Suppressor macrophage treated with lipopolysaccharide for 1 hour (primary cell): Measurements from ENCODE around the gene LRWD1.
"Not testable (repeated sequence)": the region's sequence is repeated elsewhere in the genome, so short reads cannot be mapped to it uniquely, and the experiment has no call there.

Source experiments
- DNase-seq, 3 donors: peaks; one replicate each; pipeline ENCODE4 v3.0.0-alpha.2; 2020 to 2022

LRWD1 gene

GRCh38 chr7:102444961-102445673 is 19.7 kb upstream of the LRWD1 start:
- DNase-seq = no peak

GRCh38 chr7:102445674-102446071 is 19.1 kb upstream of the LRWD1 start:
- DNase-seq = no peak

- no peak for DNase-seq
These were observed 18.2 kb upstream of the LRWD1 start for GRCh38 chr7:102446387-102447156.

GRCh38 chr7:102447311-102447710 is 17.5 kb upstream of the LRWD1 start:
- no peak for DNase-seq

GRCh38 chr7:102449136-102449535 is 15.6 kb upstream of the LRWD1 start:
- no peak for DNase-seq

DNA sequence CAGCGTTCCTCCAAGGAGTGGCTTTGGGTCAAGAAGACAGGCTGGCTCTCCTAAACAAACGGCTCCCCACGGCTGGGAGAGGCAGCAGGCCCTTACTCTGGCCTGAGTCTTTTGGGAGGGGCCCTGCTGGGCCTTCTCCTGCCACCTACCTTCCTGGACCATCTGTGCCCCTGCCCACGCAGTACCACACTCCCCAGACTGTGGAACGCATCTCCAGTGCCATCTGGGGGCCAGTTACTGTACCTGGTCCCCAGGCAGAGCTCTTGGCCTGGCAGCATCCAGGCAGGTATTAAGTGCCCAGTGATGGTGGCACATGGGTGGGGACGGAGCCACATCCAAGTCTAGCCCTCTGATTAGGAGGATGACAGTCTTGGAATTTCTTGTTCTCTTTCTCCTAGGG is 14.5 kb upstream of the LRWD1 start:
- DNase-seq = peak; percentile 51 to 68 (median 51)

- DNase-seq = no peak
These were observed 13.3 kb upstream of the LRWD1 start for GRCh38 chr7:102451371-102452054.

- no peak for DNase-seq
These were observed 12.3 kb upstream of the LRWD1 start for GRCh38 chr7:102452451-102452850.

DNA sequence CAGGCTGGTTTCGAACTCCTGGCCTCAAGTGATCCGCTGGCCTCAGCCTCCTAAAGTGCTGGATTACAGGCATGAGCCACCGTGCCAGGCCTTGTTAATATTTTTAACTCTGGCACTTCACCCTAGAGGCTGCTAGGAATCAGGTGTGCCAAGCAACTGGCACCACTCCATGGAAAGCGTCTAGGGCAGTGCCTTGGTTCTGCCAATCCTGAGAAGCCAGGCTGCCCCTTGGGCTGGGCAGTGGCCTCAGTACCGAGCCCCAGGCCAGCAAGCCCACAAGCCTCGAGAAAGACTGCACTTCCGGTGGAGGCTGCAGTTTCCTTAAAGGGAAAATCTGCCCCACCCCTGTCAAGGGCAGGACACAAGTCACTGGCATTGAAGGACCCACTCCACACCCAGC is 11.5 kb upstream of the LRWD1 start:
- DNase-seq = no peak

DNA sequence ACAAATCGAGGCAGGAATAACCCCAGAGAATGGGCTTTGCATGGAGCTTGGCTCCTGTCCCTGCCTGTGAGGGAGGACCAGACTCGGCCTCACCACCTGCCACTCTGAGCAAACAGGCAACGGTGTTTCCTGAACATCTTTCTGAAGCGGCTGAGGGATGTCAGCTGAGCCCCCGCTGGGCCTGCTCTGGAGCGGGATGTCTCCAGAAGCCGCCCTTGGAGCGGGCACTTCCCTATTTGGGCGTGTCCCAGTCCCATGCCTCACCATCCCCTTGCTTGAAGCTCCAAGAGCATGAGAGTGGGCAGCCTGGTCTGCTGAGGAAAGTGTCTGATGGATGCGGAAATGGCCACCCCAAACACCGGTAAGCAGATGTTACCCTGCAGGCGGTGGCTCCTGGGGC is 10.3 kb upstream of the LRWD1 start:
- DNase-seq = no peak

- DNase-seq = not testable (repeated sequence)
These were observed 9.9 kb upstream of the LRWD1 start for GRCh38 chr7:102454932-102455331.

- no peak for DNase-seq
These were observed 9.2 kb upstream of the LRWD1 start for GRCh38 chr7:102455596-102455995.

DNA sequence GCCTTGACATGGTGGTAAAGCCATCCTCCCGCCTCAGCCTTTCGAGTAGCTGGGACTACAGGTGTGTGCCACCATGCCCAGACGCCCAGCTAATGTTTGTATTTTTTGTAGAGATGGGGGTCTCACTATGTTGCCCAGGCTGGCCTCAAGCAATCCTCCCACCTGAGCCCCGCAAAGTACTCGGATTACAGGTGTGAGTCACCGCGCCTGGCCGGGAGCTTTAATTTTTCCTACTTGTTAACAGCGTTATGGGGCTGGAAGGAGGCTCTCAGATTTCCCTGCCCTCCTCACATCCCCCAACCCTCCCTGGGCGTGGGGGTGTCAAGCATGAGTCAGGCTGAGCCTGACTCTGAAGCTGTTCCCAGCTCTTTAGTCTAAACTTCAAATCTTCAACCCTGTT is 8.5 kb upstream of the LRWD1 start:
- peak in 1 of 3 donors; percentile 4 for DNase-seq

DNA sequence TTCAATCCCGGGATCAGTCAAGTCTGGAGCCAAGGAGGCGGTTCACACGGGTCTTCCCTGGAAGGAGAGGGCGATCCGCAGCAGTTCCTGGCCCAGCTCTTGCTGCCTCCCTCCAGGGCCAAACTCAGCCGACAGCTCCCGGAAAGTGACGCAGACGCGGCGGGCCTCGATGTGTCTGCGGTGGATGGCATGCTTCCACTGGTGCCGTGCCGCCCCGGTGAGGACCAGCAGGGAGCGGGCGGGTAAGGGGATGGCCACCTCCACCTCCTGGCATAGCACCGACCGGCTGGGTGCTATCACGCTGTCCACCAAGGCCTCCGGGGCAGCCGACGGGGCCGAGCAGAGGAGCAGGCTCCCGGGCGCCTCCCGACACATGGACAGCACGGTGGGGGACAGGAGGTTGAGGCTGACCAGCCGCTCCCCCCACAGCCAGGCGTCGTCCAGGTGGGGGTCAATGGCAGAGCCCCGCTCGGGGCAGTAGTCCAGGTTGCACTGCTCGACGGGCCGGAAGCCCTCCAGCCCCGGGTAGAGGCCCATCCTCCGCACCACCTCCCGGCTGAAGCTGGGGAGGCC is 7.3 kb upstream of the LRWD1 start:
- no peak for DNase-seq

DNA sequence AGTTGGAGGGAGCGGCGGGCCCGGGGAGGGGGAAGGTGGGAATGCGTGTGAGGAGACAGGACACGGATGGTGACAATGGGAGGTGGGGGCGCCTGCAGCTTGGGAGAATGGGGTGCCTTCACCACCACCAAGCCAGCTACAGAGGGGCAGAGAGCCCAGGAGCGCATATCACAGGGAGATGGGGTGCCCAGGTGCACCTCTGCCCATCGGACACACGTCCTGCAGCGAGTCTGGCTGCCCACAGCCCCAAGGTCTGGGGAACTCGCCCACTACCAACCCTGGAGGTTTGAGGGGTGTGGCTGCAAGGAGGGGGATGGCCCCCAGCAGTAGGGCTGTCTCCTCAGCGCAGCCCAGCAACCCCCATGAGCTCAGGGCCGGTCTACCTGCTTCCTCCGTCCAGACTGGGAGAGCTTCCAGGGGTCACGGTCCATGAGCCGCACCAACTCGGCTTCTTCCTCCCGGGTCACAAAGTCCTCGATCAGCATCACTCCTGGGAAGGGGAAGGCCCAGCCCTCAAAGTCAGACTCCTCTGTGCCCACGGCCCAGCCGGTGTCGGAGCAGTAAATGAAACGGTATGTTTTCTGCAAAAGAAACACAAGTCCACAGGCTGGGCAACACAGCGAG is 5.5 kb upstream of the LRWD1 start:
- no peak for DNase-seq

DNA sequence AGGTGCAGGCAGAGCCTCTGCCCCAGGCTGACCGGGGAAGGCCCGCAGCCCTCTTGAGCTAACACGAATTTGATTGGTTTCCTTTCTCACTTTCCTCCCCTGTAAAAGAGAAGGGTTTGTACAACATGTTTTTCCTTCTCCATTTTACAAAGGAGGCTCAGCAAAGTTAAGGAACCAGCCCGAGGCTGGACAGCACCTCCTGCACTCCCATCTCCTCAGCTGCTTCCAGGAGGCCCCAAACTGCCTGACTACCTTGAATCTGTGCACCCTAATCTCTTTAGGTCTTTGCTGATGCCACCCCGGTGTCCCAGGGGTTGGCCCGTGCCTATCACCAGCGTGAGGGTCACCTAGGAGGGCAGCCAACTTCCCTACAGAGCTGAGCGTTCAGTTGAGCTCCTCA is 4.3 kb upstream of the LRWD1 start:
- no peak for DNase-seq

GRCh38 chr7:102463841-102464576 is 775 bp upstream of the LRWD1 start:
- peak in 2 of 3 donors; percentile 22 to 27 for DNase-seq

DNA sequence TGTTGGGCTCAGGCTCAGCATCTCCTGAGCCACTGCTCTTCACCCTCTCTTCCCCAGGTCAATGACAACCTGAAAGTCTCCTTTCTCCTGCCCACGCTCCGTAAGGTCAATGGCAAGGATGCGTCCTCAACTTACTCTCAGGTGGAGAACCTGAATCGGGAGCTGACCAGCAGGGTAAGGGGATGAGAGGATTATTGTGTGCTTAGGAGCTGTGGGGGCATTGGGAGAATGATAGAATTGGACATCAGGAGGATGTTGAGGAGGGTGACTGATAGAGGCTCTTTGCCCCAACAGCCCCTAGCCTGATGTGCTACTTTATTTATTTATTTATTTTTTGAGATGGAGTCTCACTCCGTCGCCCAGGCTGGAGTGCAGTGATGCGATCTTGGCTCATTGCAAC is 1.3 kb downstream of the LRWD1 start:
- DNase-seq = no peak

DNA sequence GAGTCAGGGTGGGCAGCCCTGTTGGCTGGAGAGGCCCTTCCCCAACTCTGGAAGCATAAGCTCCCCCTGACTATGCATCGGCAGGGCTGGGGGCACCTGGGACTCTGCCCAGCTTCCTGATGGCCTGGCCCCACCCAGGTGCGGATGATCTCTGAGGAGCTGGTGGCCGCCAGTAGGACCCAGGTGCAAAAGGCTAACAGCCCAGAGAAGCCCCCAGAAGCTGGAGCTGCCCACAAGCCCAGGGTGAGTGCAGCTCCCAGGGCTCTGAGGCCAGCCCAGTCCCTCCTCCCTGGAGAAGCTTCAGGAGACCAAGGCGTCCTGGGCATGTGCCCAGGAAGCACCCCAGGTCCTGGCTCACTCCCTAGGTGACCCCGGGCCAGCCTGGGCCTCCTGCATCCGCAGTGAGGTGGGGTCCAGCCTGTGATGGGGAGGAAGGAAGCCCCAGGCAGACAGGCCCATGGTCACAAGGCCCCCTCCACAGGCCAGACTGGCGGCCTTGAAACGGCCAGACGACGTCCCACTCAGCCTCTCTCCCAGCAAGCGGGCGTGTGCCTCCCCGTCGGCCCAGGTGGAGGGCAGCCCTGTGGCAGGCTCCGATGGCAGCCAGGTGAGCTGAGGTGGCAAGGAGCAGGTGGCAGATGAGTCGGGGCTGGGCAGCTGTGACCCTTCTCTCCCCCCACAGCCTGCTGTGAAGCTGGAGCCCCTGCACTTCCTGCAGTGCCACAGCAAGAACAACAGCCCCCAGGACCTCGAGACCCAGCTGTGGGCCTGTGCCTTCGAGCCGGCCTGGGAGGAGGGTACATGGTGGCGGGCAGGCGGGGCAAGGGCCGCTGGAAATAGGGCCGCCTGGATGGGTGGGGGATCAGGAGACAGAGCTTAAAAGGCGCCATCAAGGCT is 3.0 kb downstream of the LRWD1 start:
- DNase-seq = no peak

DNA sequence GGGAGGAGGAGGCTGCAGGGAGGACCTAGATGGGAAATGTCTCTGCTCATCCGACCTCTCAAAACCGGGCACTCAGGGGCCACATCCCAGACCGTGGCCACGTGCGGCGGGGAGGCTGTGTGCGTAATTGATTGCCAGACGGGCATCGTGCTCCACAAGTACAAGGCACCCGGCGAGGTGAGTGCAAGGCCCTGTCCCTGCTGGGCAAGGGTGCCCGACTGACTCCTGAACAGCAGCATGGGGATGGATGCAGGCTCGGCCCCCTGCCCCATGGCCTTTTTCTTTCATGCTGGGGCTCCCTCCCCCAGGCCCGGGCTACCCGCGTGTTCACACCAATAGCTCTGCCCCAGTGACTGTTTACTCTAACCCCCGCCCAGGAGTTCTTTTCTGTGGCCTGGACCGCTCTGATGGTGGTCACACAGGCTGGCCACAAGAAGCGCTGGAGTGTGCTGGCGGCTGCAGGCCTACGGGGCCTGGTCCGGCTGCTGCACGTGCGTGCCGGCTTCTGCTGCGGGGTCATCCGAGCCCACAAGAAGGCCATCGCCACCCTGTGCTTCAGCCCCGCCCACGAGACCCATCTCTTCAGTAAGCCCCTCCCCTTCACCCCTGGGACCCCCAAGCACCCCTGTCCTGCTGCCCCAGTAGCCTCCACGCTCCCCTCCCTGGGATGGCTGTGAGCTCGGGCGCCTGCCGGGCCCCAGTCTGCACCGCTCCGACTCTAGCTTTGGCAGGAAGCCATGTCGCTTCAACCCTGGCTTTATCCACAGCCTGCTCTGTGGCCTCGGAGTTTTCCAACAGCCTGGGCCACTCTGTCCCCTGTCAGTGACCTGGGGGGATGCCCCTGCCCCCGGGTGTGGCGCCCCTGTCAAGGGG is 3.9 kb downstream of the LRWD1 start:
- no peak for DNase-seq
